Astrocyte (in vitro differentiated cells and primary cell): ENCODE data around the gene CKAP2.

Source experiments
- EZH2 ChIP-seq: IDR thresholded peaks from 2 replicates; pipeline ENCODE4 v1.6.1; 2012; ENCODE audit warnings: mild to moderate bottlenecking, low read length, inconsistent platforms; ENCODE audit not compliant: insufficient read depth
- TF ChIP-seq, protein P1 (sequence below): IDR thresholded peaks from 2 replicates; pipeline ENCODE4 v1.5.1; 2011; ENCODE audit warnings: low read depth, mild to moderate bottlenecking, inconsistent platforms, low read length, moderate library complexity; ENCODE audit not compliant: insufficient read depth

DNA sequence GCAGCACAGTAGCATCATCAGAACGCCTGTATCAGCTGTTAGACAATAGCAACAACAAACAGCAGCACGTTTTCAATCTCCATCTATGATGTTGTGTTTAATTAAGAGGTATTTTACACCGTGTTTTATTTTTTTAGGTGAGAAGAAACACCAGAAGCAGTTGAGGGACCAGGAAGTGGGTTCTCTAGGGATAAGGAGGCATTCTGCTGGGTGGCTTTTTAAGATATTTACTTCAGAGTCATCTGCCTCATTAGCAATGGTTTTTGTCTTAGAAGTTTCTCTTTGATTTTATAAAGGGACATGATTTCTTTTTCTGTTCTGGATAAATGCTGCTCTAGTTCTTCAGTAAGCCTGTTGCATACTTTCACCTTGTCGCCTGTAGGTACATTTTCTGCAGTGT, 8.2 kb downstream of the CKAP2 start:
- TF ChIP-seq, protein P1, sequence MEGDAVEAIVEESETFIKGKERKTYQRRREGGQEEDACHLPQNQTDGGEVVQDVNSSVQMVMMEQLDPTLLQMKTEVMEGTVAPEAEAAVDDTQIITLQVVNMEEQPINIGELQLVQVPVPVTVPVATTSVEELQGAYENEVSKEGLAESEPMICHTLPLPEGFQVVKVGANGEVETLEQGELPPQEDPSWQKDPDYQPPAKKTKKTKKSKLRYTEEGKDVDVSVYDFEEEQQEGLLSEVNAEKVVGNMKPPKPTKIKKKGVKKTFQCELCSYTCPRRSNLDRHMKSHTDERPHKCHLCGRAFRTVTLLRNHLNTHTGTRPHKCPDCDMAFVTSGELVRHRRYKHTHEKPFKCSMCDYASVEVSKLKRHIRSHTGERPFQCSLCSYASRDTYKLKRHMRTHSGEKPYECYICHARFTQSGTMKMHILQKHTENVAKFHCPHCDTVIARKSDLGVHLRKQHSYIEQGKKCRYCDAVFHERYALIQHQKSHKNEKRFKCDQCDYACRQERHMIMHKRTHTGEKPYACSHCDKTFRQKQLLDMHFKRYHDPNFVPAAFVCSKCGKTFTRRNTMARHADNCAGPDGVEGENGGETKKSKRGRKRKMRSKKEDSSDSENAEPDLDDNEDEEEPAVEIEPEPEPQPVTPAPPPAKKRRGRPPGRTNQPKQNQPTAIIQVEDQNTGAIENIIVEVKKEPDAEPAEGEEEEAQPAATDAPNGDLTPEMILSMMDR: no peak
- no peak for TF ChIP-seq EZH2
